Measurements from ENCODE around the gene PLCG2. TPM values are rescaled to one million over a fixed set of nuclear protein-coding genes. Genes with fewer than 3 reads are reported as not detected.

Gene PLCG2
- total and polyA plus RNA-seq, 9 donors: 3.3 to 16.4 (median 5.6) TPM

- H3K9me3 ChIP-seq: no peaks in the 10 kb centered on the region
- H3K27me3 ChIP-seq: no peaks in the 10 kb centered on the region
- no peak for TF ChIP-seq POLR2A (IDR thresholded peaks at IDR 0.05)
- no peak for TF ChIP-seq EP300 (IDR thresholded peaks at IDR 0.05)
- no peak for TF ChIP-seq CTCF (IDR thresholded peaks at IDR 0.05)
- intact Hi-C loops (cut with DNase I): loop anchor here in 2 of 4 donors (10.0 kb wide), 2 partner anchors 528 to 728 kb away; partner anchors contain the start of genes CENPN (in 1 of the 2) and CMC2 (in 1 of the 2)
- H3K4me3 ChIP-seq: no peak overlapping the region
- no peak overlapping the region for H3K27ac ChIP-seq
- H3K4me1 ChIP-seq (ENCODE audit: insufficient read depth): no peaks in the 10 kb centered on the region
- H3K36me3 ChIP-seq: no peaks in the 10 kb centered on the region
- no peak for DNase-seq
- 90 to 100% (median 95%) methylated on average over 1 of the region's 1 CpG for WGBS, 3 donors
Observed at GRCh38 chr16:81732699-81733098, 46.4 kb upstream of the PLCG2 start.

GRCh38 chr16:81733295-81733694 is 45.8 kb upstream of the PLCG2 start:
- Histone ChIP-seq H3K9me3 (no peaks in the 10 kb centered on the region), H3K36me3 (no peaks in the 10 kb centered on the region), H3K4me1 (ENCODE audit: insufficient read depth) (peaks cover under 1% of the 10 kb centered on the region), H3K27ac (no peak overlapping the region), H3K4me3 (no peak overlapping the region), H3K27me3 (no peaks in the 10 kb centered on the region)
- DNase-seq: no peak
- intact Hi-C loops (cut with DNase I): loop anchor here in 2 of 4 donors (10.0 kb wide), 2 partner anchors 528 to 728 kb away; partner anchors contain the start of genes CENPN (in 1 of the 2) and CMC2 (in 1 of the 2)
- 83 to 86% (median 85%) methylated on average over 1 of the region's 1 CpG for WGBS, 3 donors
- TF ChIP-seq CTCF (IDR thresholded peaks at IDR 0.05) (no peak), POLR2A (IDR thresholded peaks at IDR 0.05) (no peak), EP300 (IDR thresholded peaks at IDR 0.05) (no peak)

GRCh38 chr16:81734632-81735434 is 44.3 kb upstream of the PLCG2 start:
- Histone ChIP-seq H3K9me3 (no peaks in the 10 kb centered on the region), H3K4me3 (no peak overlapping the region), H3K36me3 (no peaks in the 10 kb centered on the region), H3K27ac (no peak overlapping the region), H3K4me1 (ENCODE audit: insufficient read depth) (peaks cover 2% of the 10 kb centered on the region), H3K27me3 (no peaks in the 10 kb centered on the region)
- WGBS, 3 donors: 94 to 96% (median 96%) methylated on average over 6 of the region's 6 CpGs
- intact Hi-C loops (cut with DNase I): loop anchor here in 2 of 4 donors (10.0 kb wide), 2 partner anchors 530 to 730 kb away; partner anchors contain the start of genes CENPN (in 1 of the 2) and CMC2 (in 1 of the 2)
- TF ChIP-seq POLR2A (IDR thresholded peaks at IDR 0.05) (no peak), EP300 (IDR thresholded peaks at IDR 0.05) (no peak), CTCF (IDR thresholded peaks at IDR 0.05) (no peak)
- no peak for DNase-seq

- TF ChIP-seq EP300 (IDR thresholded peaks at IDR 0.05): no peak
- peak; percentile 32 to 82 (median 81) for TF ChIP-seq CTCF (IDR thresholded peaks at IDR 0.05)
- no peak for TF ChIP-seq POLR2A (IDR thresholded peaks at IDR 0.05)
- peak; percentile 63 to 81 (median 77) for DNase-seq
- 5 to 15% (median 7%) methylated on average over 22 of the region's 22 CpGs for WGBS, 3 donors
- H3K27ac ChIP-seq: no peak overlapping the region
- H3K27me3 ChIP-seq: no peaks in the 10 kb centered on the region
- intact Hi-C loops (cut with DNase I): loop anchor here in 2 of 4 donors (10.0 kb wide), 2 partner anchors 533 to 733 kb away; partner anchors contain the start of genes CENPN (in 1 of the 2) and CMC2 (in 1 of the 2)
- peaks cover 2% of the 10 kb centered on the region for H3K4me1 ChIP-seq (ENCODE audit: insufficient read depth)
- no peaks in the 10 kb centered on the region for H3K9me3 ChIP-seq
- no peak overlapping the region for H3K4me3 ChIP-seq
- H3K36me3 ChIP-seq: no peaks in the 10 kb centered on the region
Observed at GRCh38 chr16:81737885-81738536, 41.1 kb upstream of the PLCG2 start.

All from ovary (tissue), 9 donors.